WERI-Rb-1 (cell line): Measurements from ENCODE around the gene TRAK2.
"Not testable (repeated sequence)": the region's sequence is repeated elsewhere in the genome, so short reads cannot be mapped to it uniquely, and the experiment has no call there.

Experiments
- DNase-seq: peaks from one replicate; pipeline ENCODE4 v3.0.0-alpha.2; 2020
- H3K27ac ChIP-seq: fragments of 250-450 bp; sonication (Bioruptor Pico); 2 replicates; pipeline ENCODE4 v1.5.1; 2020; ENCODE audit warnings: mild to moderate bottlenecking, moderate library complexity
- H3K27me3 ChIP-seq: fragments of 250-450 bp; sonication (Bioruptor Pico); 2 replicates; pipeline ENCODE4 v1.5.1; 2021; ENCODE audit warnings: mild to moderate bottlenecking, low read depth, moderate library complexity; ENCODE audit not compliant: insufficient read depth, severe bottlenecking
- H3K36me3 ChIP-seq: fragments of 250-450 bp; sonication (Bioruptor Pico); 2 replicates; pipeline ENCODE4 v1.5.1; 2020; ENCODE audit warnings: mild to moderate bottlenecking, moderate library complexity
- H3K4me3 ChIP-seq: 2 replicates; pipeline ENCODE4 v1.5.1; 2011; ENCODE audit warnings: low read depth, mild to moderate bottlenecking, control low read depth, low read length
- H3K9me3 ChIP-seq: fragments of 250-450 bp; sonication (Bioruptor Pico); 2 replicates; pipeline ENCODE4 v1.5.1; 2021; ENCODE audit warnings: mild to moderate bottlenecking, moderate library complexity; ENCODE audit not compliant: severe bottlenecking
- CTCF ChIP-seq: IDR thresholded peaks from 2 replicates; pipeline ENCODE4 v1.5.1; 2011; ENCODE audit warnings: low read depth, mild to moderate bottlenecking, control low read depth, inconsistent platforms, low read length

Gene TRAK2

GRCh38 chr2:201369775-201370174 lies 81.5 kb downstream of the TRAK2 start:
- TF ChIP-seq CTCF, result no peak
- peaks cover 5% of the 10 kb centered on the region for H3K36me3 ChIP-seq
- H3K27ac ChIP-seq, result no peak overlapping the region
- H3K9me3 ChIP-seq, result peaks cover 5% of the 10 kb centered on the region
- no peak for DNase-seq
- no peaks in the 10 kb centered on the region for H3K27me3 ChIP-seq
- no peak overlapping the region for H3K4me3 ChIP-seq

DNA sequence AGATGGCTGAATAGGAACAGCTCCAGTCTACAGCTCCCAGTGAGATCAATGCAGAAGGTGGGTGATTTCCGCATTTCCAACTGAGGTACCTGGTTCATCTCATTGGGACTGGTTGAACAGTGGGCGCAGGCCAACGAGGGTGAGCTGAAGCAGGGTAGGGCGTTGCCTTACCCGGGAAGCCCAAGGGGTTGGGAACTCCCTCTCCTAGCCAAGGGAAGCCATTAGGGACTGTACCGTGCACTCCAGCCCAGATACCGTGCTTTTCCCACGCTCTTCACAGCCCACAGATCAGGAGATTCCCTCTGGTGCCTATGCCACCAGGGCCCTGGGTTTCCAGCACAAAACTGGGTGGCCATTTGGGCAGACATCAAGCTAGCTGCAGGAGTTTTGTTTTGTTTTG lies 81.9 kb downstream of the TRAK2 start:
- H3K27me3 ChIP-seq, H3K36me3 ChIP-seq, H3K9me3 ChIP-seq, H3K27ac ChIP-seq, H3K4me3 ChIP-seq, DNase-seq: not testable (repeated sequence)

GRCh38 chr2:201366146-201366545 lies 85.1 kb downstream of the TRAK2 start:
- peaks cover 12% of the 10 kb centered on the region for H3K9me3 ChIP-seq
- H3K4me3 ChIP-seq, result no peak overlapping the region
- H3K27me3 ChIP-seq, result no peaks in the 10 kb centered on the region
- no peak for DNase-seq
- H3K36me3 ChIP-seq, result peaks cover 20% of the 10 kb centered on the region
- H3K27ac ChIP-seq, result no peak overlapping the region
- TF ChIP-seq CTCF, result no peak

- Histone ChIP-seq H3K4me3 (no peak overlapping the region), H3K27me3 (no peaks in the 10 kb centered on the region), H3K27ac (peak overlapping the region; percentile 27), H3K36me3 (peaks cover 26% of the 10 kb centered on the region), H3K9me3 (peaks cover 12% of the 10 kb centered on the region)
- peak; percentile 79 for TF ChIP-seq CTCF
- peak; percentile 42 for DNase-seq
Observed at GRCh38 chr2:201363857-201364560, 87.2 kb downstream of the TRAK2 start.

DNA sequence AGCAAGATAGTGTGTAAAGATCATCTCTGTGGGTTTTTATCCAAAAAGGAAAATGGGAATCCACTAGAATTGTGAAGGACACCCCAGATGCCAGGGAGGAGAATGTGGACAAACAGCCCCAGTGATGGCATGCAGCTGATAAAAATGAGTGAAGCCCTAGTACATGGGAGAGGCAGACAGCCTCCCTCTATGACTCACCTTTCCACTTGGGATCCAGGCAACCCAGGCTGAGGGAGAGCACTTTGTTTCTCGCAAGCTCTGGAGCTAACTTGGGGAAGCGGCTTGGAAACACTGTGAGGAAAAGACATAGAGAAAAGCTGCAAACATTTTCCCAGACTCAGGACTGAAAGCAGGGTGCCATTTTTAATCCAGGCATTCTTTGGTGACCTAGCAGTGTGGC lies 88.9 kb downstream of the TRAK2 start:
- H3K27ac ChIP-seq, result no peak overlapping the region
- H3K9me3 ChIP-seq, result peaks cover 11% of the 10 kb centered on the region
- TF ChIP-seq CTCF, result no peak
- no peaks in the 10 kb centered on the region for H3K27me3 ChIP-seq
- no peak for DNase-seq
- no peak overlapping the region for H3K4me3 ChIP-seq
- peaks cover 24% of the 10 kb centered on the region for H3K36me3 ChIP-seq

DNA sequence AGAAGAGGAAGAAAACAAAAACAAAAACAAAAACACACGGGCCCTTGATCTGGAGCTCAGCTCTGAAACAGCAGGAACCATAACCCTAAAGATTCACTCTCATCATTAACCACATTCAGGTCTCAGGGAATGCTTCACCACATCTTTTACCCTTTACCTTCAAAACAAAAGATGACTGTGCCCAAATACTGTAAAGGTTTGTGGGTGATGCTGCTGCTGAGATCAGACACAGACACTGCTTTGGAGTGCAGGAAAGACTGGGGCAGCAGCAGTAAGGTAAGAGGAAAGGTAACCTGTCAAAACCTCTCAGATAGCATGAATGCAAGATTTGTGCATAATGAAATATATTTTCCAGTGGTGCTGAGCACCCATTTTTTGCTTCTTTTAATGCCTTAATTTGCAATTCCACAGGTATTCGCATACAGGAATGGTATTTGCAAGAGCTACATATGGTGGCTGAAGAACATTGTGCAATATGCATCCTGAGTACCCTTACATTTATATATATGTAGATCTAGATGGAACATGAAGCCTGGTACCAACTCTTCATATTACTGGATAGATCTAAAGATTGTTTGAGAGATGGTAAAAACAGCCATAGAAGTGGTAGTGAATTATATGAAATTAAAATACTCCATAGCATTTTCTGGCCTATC lies 90.1 kb downstream of the TRAK2 start:
- no peak for TF ChIP-seq CTCF
- Histone ChIP-seq H3K27ac (no peak overlapping the region), H3K9me3 (peaks cover 8% of the 10 kb centered on the region), H3K4me3 (no peak overlapping the region), H3K36me3 (peaks cover 24% of the 10 kb centered on the region), H3K27me3 (no peaks in the 10 kb centered on the region)
- no peak for DNase-seq
